NCI-H774 (cell line): Measurements from ENCODE around the gene TCAF2.
"Not testable (repeated sequence)": the region's sequence is repeated elsewhere in the genome, so short reads cannot be mapped to it uniquely, and the experiment has no call there.

Source experiments
- DNase-seq: peaks from one replicate; lab custom pipeline; 2025; lab: John Stamatoyannopoulos, UW

The TCAF2 gene

GRCh38 chr7:143620646-143621045 lies at the start of gene TCAF2:
Gene TCAF2 (plus strand): TSS chr7:143620974.
- DNase-seq = not testable (repeated sequence)

GRCh38 chr7:143571501-143571900 lies 49.3 kb upstream of the TCAF2 start, which contains the start of gene CTAGE15:
Gene CTAGE15 (plus strand): TSS chr7:143571801. CDS start chr7:143571818, 17 bp downstream.
- DNase-seq = not testable (repeated sequence)

GRCh38 chr7:143588183-143588582 lies 32.6 kb upstream of the TCAF2 start:
- not testable (repeated sequence) for DNase-seq

GRCh38 chr7:143589897-143590296 lies 30.9 kb upstream of the TCAF2 start:
- DNase-seq = not testable (repeated sequence)

GRCh38 chr7:143598086-143598485 lies 22.7 kb upstream of the TCAF2 start:
- DNase-seq = not testable (repeated sequence)

- DNase-seq = not testable (repeated sequence)
Measured at GRCh38 chr7:143603549-143603948, 17.2 kb upstream of the TCAF2 start.

- not testable (repeated sequence) for DNase-seq
Measured at GRCh38 chr7:143606088-143606487, 14.7 kb upstream of the TCAF2 start.

GRCh38 chr7:143615545-143615944 lies 5.2 kb upstream of the TCAF2 start:
- not testable (repeated sequence) for DNase-seq

- DNase-seq = not testable (repeated sequence)
Measured at GRCh38 chr7:143617204-143617603, 3.6 kb upstream of the TCAF2 start.

GRCh38 chr7:143620058-143620457 lies 716 bp upstream of the TCAF2 start:
- DNase-seq = not testable (repeated sequence)

GRCh38 chr7:143621175-143621574 lies 401 bp downstream of the TCAF2 start:
- not testable (repeated sequence) for DNase-seq

GRCh38 chr7:143622130-143622529 lies 1.4 kb downstream of the TCAF2 start:
- not testable (repeated sequence) for DNase-seq

GRCh38 chr7:143630653-143631052 lies 9.9 kb downstream of the TCAF2 start:
- not testable (repeated sequence) for DNase-seq

GRCh38 chr7:143632506-143632905 lies 11.7 kb downstream of the TCAF2 start:
- not testable (repeated sequence) for DNase-seq

GRCh38 chr7:143633013-143633618 lies 12.3 kb downstream of the TCAF2 start:
- not testable (repeated sequence) for DNase-seq

GRCh38 chr7:143635364-143636240 lies 14.8 kb downstream of the TCAF2 start:
- not testable (repeated sequence) for DNase-seq

GRCh38 chr7:143639372-143639771 lies 18.6 kb downstream of the TCAF2 start:
- DNase-seq = not testable (repeated sequence)

- not testable (repeated sequence) for DNase-seq
Measured at GRCh38 chr7:143640528-143641189, 19.9 kb downstream of the TCAF2 start.

GRCh38 chr7:143646598-143646997 lies 25.8 kb downstream of the TCAF2 start:
- not testable (repeated sequence) for DNase-seq

- not testable (repeated sequence) for DNase-seq
Measured at GRCh38 chr7:143649902-143650301, 29.1 kb downstream of the TCAF2 start.

GRCh38 chr7:143650447-143650846 lies 29.7 kb downstream of the TCAF2 start:
- DNase-seq = not testable (repeated sequence)
